ENCODE results near the gene EVX2. TPM values are rescaled to one million over a fixed set of nuclear protein-coding genes. Genes with fewer than 3 reads are reported as not detected.

The EVX2 gene
- total RNA-seq, 4 donors from 2014 or later, result not detected

GRCh38 chr2:176126929-176127773, 43.4 kb upstream of the EVX2 start:
- peak; percentile 48 to 87 (median 64) for DNase-seq
- peaks cover 0 to 46% of the 10 kb centered on the region in 2 donors for H3K27me3 ChIP-seq
- H3K4me1 ChIP-seq, result peaks cover 0 to 34% (median 0%) of the 10 kb centered on the region in 4 donors
- no peak overlapping the region for H3K4me3 ChIP-seq
- peaks cover 0 to 4% (median 0%) of the 10 kb centered on the region in 4 donors for H3K9me3 ChIP-seq
- H3K27ac ChIP-seq, result no peak overlapping the region
- H3K36me3 ChIP-seq, result no peaks in the 10 kb centered on the region
- TF ChIP-seq POLR2A (IDR thresholded peaks at IDR 0.05), result no peak
- peak; percentile 70 to 96 (median 89) for TF ChIP-seq CTCF (IDR thresholded peaks at IDR 0.05)

DNA sequence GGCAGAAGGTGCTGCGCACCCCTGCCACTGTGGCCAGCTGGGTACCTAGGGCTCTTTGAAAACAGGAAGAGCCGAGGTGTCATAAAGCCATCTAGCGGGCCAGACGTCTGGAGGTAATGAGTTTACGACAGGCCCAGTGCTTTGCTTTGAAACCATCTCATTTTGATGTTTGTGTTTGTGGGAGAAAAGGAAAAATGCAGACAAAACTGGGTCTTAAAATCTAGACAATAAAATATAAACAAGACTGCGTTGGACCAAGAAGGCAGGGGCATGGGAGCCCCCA, 42.0 kb upstream of the EVX2 start:
- DNase-seq, result no peak
- no peak overlapping the region for H3K4me3 ChIP-seq
- peaks cover 0 to 55% of the 10 kb centered on the region in 2 donors for H3K27me3 ChIP-seq
- no peak for TF ChIP-seq CTCF (IDR thresholded peaks at IDR 0.05)
- no peak for TF ChIP-seq POLR2A (IDR thresholded peaks at IDR 0.05)
- peaks cover 0 to 4% (median 0%) of the 10 kb centered on the region in 4 donors for H3K9me3 ChIP-seq
- no peak overlapping the region for H3K27ac ChIP-seq
- H3K36me3 ChIP-seq, result no peaks in the 10 kb centered on the region
- H3K4me1 ChIP-seq, result peaks cover 0 to 38% (median 0%) of the 10 kb centered on the region in 4 donors

DNA sequence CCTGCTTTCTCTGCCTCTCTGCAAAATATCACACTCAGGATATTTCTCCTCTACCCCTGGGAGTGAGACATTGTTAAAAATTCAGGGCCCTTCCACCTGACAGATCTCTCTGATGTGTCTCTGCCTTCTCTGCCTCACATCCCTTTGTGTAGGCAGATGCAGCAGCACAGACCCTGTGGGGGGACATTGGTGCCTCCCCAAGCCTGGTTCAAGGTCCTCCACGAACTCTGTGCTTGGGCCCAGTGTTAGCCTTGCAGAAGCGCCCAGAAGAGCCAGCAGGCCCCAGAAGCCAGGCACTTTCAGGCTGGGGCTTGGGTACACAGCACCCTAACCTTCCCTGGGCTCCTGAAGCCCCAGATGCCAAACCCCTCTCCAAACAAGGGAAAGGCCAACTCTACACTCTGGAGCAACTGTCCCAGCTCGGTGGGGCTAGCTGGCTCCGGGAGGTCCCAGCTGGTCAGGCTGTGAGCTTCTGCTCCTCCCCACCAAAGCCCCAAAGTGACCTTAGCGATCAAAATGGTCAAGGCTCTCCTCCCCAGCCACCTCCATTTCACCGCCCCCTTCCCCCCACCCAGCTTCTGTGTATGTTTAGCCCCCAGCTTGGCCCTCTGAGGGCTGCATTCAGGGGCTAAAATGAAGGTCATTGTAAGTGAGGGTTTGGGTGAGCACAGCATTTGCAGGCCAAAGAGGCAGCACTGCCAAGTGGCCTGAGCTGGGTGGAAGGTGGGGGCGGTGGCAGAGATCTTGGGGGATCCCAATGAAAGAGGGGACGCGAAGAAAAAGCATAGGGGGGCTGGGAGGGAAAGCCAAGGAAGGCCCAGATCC, 41.4 kb upstream of the EVX2 start:
- H3K9me3 ChIP-seq, result peaks cover 0 to 4% (median 0%) of the 10 kb centered on the region in 4 donors
- no peaks in the 10 kb centered on the region for H3K36me3 ChIP-seq
- H3K27ac ChIP-seq, result no peak overlapping the region
- peaks cover 0 to 57% of the 10 kb centered on the region in 2 donors for H3K27me3 ChIP-seq
- peak in 1 of 3 donors; percentile 41 for DNase-seq
- TF ChIP-seq POLR2A (IDR thresholded peaks at IDR 0.05) (no peak), CTCF (IDR thresholded peaks at IDR 0.05) (no peak)
- H3K4me3 ChIP-seq, result no peak overlapping the region
- peaks cover 0 to 34% (median 0%) of the 10 kb centered on the region in 4 donors for H3K4me1 ChIP-seq

- TF ChIP-seq POLR2A (IDR thresholded peaks at IDR 0.05) (no peak), CTCF (IDR thresholded peaks at IDR 0.05) (no peak)
- no peak overlapping the region for H3K27ac ChIP-seq
- H3K4me3 ChIP-seq, result peak overlapping the region in 1 of 4 donors; percentile 57
- peaks cover 0 to 30% (median 0%) of the 10 kb centered on the region in 4 donors for H3K4me1 ChIP-seq
- H3K9me3 ChIP-seq, result peaks cover 0 to 4% (median 0%) of the 10 kb centered on the region in 4 donors
- peaks cover 0 to 59% of the 10 kb centered on the region in 2 donors for H3K27me3 ChIP-seq
- no peaks in the 10 kb centered on the region for H3K36me3 ChIP-seq
- peak in 1 of 3 donors; percentile 41 for DNase-seq
Observed at GRCh38 chr2:176124110-176124946, 40.6 kb upstream of the EVX2 start.

Measured in Peyer's patch (tissue), 4 donors.